Activated effector memory CD4-positive, alpha-beta T cell treated with anti-CD3 and anti-CD28 coated beads, Interleukin-2, amount 50 U/mL, for 16 hours (primary cell): ENCODE results near the gene TMEM187.
A peak's percentile ranks its signal among the peaks of the same experiment; 100 is the strongest.

ENCODE experiments used
- DNase-seq: peaks from one replicate; pipeline ENCODE4 v3.0.0-alpha.2; 2020

TMEM187 gene

GRCh38 chrX:153935326-153935851, 37.2 kb upstream of the TMEM187 start:
- DNase-seq: no peak

- DNase-seq: no peak
Observed at GRCh38 chrX:153937056-153937455, 35.5 kb upstream of the TMEM187 start.

GRCh38 chrX:153938226-153938786, 34.2 kb upstream of the TMEM187 start:
- no peak for DNase-seq

GRCh38 chrX:153939573-153939972, 33.0 kb upstream of the TMEM187 start:
- DNase-seq: no peak

- DNase-seq: no peak
Observed at GRCh38 chrX:153941336-153942252, 31.0 kb upstream of the TMEM187 start.

GRCh38 chrX:153944140-153944799, 28.3 kb upstream of the TMEM187 start, which contains the start of gene RENBP:
TSS of gene RENBP (minus strand) at chrX:153944643. CDS start at chrX:153944610, 33 bp downstream.
- peak; percentile 79 for DNase-seq

GRCh38 chrX:153944800-153945150, 27.8 kb upstream of the TMEM187 start:
- DNase-seq: no peak

GRCh38 chrX:153945956-153946943, 26.3 kb upstream of the TMEM187 start:
- DNase-seq: no peak

- DNase-seq: peak; percentile 90
Observed at GRCh38 chrX:153947009-153947769, 25.4 kb upstream of the TMEM187 start.

GRCh38 chrX:153948002-153948466, 24.5 kb upstream of the TMEM187 start:
- no peak for DNase-seq

GRCh38 chrX:153948847-153949805, 23.4 kb upstream of the TMEM187 start:
- DNase-seq: no peak

- no peak for DNase-seq
Observed at GRCh38 chrX:153950127-153950526, 22.4 kb upstream of the TMEM187 start.

GRCh38 chrX:153951683-153952372, 20.7 kb upstream of the TMEM187 start:
- DNase-seq: no peak

GRCh38 chrX:153952373-153953026, 20.1 kb upstream of the TMEM187 start:
- DNase-seq: no peak

- DNase-seq: peak; percentile 91
Observed at GRCh38 chrX:153953342-153953830, 19.2 kb upstream of the TMEM187 start.

GRCh38 chrX:153953892-153954557, 18.5 kb upstream of the TMEM187 start:
- DNase-seq: no peak

- no peak for DNase-seq
Observed at GRCh38 chrX:153954558-153955227, 17.9 kb upstream of the TMEM187 start.
